SW 1271 (cell line): ENCODE measurements around the gene PRKD1.
"Not testable (repeated sequence)": the region's sequence is repeated elsewhere in the genome, so short reads cannot be mapped to it uniquely, and the experiment has no call there.

ENCODE experiments used
- DNase-seq, 2 experiments: peaks; one replicate each; lab custom pipeline; 2025; lab: John Stamatoyannopoulos, UW

Gene PRKD1

DNA sequence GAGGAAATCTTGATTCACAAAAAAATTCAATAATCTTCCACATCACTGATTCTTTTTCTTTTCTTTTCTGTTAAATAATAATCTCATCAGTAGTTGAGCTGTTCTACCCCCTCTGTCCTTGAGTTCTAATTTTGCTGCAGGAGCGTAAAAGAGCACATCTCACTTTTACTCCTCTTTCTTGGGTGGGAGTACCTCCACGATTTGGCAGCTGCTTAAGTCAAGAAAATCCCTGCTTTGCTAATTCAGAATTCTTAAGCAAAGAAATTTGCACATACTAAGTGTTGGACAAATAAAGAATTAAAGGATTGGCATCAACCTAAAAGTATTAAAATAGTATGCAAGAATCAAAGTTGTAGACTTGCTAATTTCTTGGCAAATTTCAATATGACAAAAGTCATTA lies 128.8 kb downstream of the PRKD1 start:
- no peak for DNase-seq

DNA sequence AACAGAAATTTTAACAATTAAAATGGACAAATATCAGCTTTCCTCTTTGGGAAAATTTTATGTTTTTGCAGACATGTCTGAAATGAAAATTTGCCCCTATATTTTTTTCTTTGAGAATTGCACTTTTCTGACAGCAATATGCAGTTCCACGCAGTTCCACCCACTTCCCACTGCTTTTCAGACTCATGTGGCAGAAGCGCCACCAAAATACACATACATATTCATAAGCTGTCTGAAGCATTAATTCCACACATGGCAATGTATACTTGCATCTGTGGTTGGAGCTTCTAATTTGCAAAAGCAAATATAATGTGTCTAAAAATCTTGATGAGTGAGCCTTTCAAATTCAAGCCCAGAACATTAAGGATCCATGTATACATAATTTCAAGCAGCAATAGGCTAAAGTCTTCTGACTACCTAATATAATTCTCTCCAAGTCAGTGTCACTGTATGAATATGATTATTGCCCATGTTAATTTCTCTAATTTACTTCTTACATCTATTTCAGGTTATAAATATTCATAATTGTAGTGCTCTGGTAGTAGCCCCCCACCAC lies 129.5 kb downstream of the PRKD1 start:
- no peak for DNase-seq

DNA sequence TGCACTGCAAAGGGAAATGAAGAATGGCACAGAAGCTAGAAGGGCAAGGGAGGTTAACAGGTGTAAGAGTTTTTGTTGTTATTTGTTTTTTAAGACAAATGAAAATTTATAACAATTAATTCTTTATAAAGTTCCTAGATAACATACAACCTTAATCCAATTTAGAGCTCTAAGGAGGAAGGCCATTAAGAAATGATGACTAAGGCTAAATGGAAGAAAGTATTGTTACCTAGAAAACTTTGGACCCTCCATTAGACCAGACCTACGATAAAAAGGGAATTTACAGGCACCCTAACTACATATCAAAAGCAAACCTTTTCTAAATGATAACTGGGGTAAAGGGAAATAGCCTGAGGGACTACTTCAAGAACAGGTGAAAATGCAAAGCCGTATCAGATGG lies 130.8 kb downstream of the PRKD1 start:
- no peak for DNase-seq

DNA sequence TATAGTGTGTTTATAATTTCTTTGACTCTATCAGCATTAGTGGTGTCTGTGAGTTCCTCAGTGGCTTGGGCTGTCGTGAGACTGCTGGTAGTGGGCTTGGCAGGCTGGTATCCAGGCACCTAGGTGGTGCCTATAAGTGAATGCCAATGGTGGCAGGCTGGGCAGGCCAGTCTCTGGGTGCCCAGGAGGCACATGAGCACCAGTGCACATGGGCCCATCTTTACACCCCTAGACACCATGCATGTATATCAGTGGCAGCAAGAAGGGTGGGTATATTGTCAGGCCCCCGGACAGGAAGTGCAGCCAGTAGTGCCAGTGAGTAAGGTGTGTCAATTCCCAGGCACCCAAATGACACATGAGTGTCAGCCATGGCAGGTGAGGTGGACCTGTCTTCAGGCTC lies 138.2 kb downstream of the PRKD1 start:
- no peak for DNase-seq

DNA sequence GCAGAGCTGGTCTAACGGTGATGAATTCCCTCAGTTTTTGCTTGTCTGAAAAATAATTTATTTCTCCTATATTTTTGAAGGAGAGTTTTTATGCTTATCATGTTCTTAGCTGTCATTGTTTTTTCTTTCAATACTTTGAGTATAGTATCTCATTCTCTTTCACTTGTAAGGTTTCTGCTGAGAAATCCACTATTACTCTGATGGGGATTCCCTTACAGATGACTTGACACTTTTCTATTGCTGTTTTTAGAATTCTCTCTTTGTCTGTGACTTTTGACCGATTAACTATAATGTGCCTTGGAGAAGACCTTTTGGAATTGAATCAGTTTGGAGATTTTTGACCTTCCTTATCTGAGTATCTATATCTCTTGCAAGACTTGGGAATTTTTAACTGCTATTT lies 139.6 kb downstream of the PRKD1 start:
- DNase-seq: no peak

DNA sequence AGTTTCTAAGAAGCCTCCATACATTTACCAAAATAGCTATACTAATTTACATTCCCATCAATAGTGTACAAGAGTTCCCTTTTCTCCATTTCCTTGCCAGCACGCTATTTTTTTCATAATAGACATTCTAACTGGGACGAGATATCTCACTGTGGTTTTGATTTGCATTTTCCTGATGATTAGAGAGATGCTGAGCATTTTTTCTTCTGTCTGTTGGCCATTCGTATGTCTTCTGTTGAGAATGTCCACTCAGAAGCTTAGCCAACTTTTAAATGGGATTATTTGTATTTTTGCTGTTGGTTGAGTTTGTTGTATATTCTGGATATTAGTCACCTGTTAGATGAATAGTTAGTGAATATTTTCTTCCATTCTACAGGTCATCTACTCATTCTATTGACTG lies 144.1 kb downstream of the PRKD1 start:
- DNase-seq: no peak

DNA sequence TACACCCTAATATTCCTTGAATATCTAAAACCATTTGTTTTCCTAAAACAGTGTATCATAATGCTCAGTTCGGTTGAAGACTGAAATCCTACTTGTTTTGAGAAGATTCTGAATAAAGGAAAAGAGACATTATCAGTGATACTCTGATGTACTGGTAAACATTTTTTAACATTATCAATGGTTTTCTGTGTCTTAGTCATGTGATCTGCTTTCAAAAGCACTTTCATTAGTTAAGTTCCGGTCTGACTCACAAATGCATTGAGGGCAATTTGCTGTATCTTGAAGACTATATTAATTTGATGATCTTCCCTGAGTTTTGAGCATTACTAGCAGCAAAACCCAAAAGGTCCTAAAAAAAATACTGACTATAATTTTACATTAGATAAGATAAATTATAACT lies 145.6 kb downstream of the PRKD1 start:
- no peak for DNase-seq

DNA sequence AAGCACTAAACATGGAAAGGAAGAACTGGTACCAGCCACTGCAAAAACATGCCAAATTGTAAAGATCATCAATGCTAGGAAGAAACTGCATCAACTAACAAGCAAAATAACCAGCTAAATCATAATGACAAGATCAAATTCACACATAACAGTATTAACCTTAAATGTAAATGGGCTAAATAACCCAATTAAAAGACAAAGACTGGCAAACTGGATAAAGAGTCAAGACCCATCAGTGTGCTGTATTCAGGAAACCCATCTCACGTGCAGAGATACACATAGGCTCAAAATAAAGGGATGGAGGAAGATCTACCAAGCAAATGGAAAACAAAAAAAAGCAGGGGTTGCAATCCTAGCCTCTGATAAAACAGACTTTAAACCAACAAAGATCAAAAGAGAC lies 150.5 kb downstream of the PRKD1 start:
- not testable (repeated sequence) for DNase-seq

DNA sequence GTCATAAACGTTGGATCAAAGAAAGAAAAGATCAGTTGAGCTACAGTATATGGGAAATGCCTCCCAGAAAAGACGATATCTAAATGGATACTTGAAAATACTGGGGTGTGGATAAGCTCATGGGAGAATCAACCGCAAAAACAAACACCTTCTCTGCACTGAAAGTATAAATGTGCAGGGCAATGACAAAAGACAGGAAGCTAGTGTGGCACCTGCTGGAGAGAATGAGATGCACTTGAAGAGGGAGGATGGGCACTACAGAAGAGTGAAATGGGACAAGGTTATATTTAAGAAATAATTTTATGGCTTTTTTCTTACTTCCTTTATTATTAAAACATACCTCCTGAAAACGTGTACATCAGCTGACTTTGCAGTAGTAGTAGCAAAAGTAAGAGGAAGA lies 153.7 kb downstream of the PRKD1 start:
- no peak for DNase-seq

DNA sequence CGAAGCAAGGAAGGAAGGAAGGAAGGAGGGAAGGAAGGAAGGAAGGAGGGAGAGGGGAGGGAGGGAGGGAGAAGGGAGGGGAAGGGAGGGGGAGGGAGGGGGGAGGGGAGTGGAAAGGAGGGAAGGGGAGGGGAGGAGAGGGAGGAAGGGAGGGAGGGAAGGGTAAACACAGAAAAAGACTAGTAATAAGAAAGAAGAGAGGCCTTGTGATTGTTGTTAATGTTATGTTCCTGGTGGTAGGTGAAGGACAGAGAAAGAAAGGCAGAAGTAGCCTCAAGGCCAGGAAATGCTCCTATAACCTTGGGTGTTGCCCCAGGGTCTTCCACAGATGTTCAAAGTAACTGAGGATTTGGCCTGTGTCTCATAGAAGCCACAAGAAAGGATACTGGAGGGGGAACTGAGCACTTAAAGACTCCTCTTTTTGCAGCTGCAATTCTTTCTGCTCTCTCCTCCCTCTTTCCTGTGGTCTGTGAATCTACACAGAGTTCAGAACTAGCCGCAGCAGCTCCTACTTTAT lies 164.2 kb downstream of the PRKD1 start:
- no peak for DNase-seq

DNA sequence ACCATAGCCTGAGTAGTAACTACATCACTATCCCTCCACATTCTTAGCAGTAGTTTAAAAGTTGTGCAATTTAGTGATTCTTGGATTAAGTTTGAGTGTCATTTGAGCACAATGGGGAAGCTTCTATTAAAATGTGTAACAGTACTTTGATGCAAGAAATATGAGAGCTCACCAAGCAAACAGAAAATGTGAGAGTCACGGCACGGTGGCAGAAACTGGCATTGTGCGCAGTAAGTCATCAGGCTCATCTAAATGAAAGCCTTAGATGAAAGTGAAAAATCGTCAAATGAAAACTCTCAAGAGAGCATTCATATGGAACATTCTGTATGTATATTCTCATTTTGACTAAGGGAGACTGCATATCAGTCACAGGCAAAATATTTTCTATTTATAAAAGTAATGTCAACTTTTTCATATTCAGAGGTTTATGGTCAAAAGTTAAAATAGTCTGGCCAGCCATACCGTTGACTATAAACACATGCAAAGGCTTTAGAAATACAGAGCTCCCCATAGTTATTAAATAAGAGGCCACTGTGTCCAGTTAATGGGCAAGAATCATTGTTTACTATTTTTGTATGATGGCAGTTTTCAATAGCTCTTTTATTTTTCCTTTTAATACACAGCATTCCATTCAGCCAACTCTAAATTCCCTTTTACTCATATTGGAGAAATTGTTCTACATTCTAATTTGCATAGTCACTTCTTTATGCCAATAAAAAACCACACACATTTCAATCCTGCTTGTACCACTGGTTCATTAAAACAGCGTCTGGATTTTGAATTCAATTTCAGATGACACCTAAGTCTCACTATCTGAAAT lies 167.9 kb downstream of the PRKD1 start:
- no peak for DNase-seq

DNA sequence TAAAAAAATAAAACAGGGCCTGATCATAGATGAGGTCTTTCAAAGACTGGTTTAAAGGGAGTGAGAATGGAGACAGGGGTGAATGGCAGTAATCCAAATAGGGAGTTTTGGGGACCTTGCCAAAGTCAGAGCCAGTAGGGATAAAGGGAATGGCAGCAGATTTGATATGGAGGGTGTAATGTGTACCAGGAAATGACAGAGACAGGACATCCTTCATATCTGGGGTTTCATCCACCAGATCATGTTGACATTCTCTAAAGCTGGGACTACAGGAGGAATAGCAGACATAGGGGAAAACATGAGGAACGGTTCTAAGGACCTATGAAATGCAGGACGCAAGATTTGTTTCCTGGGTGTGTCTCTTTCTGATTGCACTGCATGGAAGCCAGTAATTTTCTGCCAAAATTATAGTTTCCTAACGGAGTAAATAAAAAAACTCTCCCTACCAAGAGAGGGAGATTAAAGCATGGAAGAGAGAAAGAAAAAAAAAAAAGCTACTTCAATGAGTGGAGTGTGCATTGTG lies 169.9 kb downstream of the PRKD1 start:
- DNase-seq: no peak

DNA sequence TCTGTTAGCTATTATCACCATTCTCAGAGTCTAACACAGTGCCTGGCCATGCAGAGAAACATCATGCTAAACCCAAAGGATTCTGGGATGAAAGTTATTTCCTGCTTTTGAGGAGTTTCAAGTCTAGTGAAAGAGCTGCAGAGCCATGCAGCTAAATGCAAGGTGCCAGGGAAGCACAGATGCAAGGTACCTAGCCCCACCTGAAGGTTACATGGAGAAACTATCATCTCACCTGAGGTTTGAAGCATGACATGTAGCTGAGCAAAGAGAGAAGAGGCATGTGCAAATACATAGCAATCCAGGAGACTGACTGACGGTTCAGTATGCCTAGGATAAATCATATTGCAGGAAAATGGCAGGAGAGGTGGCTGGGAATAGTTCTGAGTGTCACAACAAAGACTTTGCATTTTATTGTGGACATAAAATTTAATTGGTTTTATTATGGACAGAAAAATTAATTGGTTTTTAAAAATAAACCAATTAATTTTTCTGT lies 170.4 kb downstream of the PRKD1 start:
- no peak for DNase-seq

DNA sequence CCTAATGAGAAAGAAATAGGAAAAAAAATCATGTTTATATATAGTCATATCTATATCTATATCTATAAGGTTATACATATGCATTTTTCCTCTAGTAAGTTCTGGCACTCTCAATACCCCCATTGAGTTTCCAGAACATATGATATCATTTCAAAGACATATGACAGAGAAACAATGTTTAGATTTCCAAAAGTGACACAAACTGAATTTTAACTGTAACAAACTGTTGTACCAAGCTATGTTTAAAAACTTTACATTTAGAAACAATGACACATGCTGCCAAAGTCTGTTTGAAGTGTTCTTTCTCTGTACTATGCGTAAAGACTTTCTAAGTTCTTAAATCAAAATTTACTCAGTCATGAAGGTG lies 171.6 kb downstream of the PRKD1 start:
- no peak for DNase-seq

DNA sequence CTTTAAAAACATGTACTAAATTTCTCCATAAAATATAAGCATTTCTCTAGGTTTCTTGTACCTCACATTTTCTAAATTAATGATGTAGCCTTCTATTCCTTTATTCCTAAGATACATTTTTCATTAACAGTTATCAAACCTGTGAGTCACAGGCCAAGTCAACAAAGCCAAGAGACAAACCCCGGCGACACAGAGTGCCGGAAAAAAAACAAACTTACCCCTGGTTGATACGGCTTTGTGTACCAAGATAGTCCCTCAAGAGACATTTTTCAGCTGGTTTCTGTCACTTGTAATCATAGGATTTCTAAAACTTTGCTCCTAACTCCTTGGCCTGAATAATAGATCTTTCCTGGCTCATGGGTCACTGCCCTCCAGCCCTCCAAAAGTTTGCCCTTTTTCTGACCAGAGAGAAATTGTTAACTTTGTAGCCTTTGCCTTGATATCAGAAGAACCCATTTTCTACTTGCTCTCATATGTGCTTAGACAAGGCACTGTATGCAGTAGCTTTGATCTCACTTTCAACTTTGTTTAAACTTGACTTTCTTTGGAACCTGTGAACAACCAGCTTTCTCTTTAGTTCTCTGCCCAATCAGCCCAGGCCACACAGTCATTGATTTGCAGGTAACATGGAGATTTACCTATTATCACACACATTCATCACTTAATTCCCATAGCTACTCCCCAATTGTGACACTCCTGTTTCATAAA lies 172.2 kb downstream of the PRKD1 start:
- no peak for DNase-seq

DNA sequence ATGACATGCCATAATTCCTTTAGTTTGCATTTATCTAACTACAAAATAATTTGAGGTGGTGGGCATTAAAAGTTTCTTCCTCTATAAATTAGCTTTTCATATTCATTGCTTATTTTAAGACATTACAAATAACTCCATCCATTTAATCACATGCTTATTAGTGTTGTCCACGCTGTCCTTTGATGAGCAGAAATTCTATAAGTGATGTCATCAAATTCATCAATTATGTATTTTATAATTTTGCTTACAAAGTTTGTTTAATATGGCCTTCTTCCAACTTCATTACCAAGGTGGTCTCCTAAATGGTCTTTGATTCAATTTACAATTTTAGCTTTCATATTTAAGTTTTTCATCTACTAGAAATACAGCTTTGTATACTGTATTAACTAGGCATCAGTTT lies 173.5 kb downstream of the PRKD1 start:
- no peak for DNase-seq

DNA sequence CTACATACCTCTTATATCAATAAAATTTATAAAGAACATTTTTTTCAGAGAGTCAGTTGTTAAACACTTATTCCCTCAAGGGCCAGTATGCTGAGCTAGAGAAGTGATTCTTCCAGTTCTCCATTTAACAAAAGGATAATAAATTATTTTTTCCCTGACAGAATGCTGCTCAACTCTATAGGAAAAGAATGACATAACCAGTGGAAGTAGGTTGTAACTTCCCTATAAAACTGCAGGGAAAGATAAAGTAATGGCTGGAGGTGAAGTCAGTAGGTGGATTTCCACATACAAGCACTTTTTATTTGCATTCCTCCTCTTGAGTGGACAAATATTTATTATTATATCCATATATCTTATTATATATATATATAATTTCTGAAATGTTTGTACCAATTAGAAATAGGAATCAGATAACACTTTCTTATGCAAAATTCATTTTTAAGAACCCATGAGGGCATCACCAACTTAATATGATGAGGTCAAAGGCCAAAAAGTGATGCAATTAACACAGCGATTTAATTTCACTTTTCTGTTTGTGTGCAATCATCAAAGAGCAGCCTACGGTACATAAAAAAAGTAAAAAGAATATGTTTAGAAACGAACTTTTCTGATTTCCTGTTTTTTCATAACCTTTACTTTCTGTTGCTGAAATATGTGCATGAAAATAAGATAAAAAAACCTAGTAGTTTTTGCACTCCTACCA lies 175.3 kb downstream of the PRKD1 start:
- DNase-seq: no peak

DNA sequence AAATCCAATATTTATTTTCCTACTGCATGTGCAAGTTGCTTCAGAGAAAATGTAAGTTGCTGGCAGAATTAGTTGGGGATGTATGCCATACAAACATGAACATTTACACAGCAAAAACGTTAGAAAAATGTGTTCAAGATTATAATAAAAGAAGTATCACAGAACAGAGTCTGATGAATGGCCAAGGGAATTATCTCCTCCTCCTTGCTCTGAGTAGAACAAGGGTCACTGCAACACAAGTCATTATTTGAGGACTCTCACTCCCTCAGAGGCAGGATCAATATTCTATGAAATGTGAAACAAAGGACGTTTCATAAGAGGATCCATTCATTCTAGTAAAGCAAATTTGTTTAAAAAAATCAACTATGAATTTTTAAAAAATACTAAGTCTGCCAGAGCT lies 177.8 kb downstream of the PRKD1 start:
- no peak for DNase-seq

DNA sequence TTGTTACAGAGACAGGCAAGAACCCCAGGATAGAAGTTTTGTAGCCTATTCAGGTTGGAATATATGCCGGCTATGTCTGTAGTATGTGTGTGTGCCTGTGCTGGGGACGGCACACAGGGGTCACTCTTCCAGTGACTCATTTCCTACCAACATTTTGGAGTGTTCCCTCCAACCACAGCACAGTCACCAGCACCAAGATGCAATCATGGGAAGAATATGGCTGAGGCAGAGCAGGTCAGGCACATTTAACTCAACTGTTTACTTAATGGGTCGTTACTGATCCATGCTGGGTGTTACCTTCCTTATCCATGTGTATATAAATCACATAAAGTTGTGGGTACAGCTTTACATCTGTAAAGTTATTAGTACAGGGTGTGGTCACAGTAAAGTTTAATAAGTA lies 178.3 kb downstream of the PRKD1 start:
- DNase-seq: no peak

DNA sequence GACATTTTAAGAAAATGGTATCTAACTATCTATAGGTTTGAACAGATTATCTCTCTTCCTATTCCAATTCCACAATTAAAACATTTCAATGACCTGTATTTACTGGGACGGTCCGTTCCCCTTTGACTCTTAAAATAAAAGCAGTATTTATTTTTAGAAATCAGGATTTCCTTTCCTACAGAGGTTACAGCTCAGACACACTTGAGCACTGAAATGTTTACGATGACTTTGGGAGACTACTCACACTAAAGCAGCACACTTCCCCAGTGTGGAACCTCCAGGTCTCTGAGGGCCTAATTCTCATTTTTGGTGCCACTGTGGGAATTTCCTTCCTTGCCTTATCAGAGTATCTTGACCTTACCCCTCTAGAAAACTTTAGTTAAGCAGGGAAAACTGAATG lies 181.8 kb downstream of the PRKD1 start:
- no peak for DNase-seq

DNA sequence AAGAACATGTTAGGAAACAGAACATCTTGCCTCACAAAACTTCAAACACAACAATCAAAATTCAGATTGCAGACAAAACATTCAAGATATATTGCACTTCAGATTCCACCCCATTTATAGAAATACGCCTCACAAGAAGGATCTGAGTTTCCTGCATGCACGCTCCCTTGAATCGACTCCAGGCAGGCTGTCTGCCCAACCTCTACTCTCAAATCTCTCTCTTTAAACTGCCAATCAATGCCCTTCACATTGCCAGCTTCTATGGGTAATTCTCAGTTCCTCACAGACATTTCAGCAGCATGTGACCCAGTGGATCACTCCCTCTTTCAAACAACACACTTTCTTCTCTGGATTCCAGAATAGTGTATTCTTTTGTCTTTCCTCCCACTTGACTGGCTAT lies 184.1 kb downstream of the PRKD1 start:
- no peak for DNase-seq

DNA sequence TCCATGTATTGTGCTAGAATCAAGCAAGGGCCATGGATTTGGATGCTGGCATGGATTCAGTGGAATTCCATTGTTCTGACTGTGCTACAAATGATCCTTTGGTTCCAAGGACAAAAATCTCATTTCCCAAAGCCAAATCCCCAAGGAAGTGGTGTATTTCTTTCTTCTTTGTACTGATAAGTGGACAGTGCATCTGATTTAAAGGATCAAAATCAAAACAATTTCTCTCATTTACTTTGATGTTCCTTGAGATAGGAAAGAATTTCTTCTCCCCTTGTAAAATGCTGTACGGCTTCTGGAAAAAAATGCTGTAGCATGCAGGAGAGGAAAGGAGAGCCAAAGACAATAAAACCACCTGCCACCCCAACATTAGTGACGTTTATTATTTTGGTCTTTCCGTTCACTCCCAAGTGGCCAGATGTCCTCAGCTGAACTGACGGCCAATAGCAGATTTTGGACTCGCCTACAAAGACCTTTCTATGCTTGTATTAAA lies 185.7 kb downstream of the PRKD1 start:
- no peak for DNase-seq
